SK-N-SH treated with all-trans-retinoic acid at 6 μM for 48 hours (cell line): ENCODE measurements around the gene TMEM163.

Experiments used
- ARNTL ChIP-seq: fragments of 450-650 bp; formaldehyde crosslinking; IDR thresholded peaks from 2 replicates; pipeline ENCODE4 v1.5.0; 2020; ENCODE audit warnings: low read depth, mild to moderate bottlenecking, moderate library complexity, borderline replicate concordance
- TOX ChIP-seq: fragments of 250-450 bp; sonication (Bioruptor Pico); IDR thresholded peaks from 2 replicates; pipeline ENCODE4 v1.8.0; 2021; ENCODE audit warnings: mild to moderate bottlenecking, moderate library complexity, borderline replicate concordance
- ZNF70 ChIP-seq: fragments of 450-650 bp; formaldehyde crosslinking; IDR thresholded peaks from 2 replicates; pipeline ENCODE4 v1.5.0; 2020; ENCODE audit warnings: mild to moderate bottlenecking, moderate library complexity

DNA sequence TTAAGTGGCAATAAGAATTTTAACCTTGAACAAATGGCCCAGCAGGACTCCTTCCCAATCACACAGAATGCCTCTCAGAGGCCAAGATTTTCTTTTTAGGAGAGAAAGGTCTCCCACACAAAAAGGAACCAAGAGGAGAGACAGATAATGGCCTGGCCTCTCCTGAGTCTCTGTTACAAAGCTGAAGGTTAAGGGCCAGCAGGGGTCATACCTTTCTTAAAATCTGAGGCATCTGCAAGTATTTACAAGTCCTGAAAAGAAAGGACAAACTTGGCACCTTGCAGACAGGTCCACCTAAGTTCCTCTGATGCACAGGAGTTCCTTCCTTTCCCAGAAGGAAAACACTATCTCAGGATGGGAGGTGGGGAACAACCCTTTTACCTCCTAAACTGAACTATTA lies 142.3 kb downstream of the TMEM163 start:
- no peak for TF ChIP-seq ZNF70 (CRISPR knock-in tag)
- TF ChIP-seq ARNTL (CRISPR knock-in tag) = no peak
- no peak for TF ChIP-seq TOX
